Breast epithelium (tissue), 4 donors: ENCODE results near the gene GPER1. TPM values are rescaled to one million over a fixed set of nuclear protein-coding genes. Genes with fewer than 3 reads are reported as not detected.

ENCODE experiments used
- DNase-seq, 2 donors: peaks; one replicate each; pipeline ENCODE4 v3.0.0-alpha.2; 2019; ENCODE audit warnings: low spot score in 2 of 2
- H3K27ac ChIP-seq, 2 donors: fragments of 200-600 bp; sonication (generic) in 1 of 2; one replicate each; pipeline ENCODE4 v1.5.1; 2016 to 2019; ENCODE audit warnings: mild to moderate bottlenecking in 1 of 2
- H3K27me3 ChIP-seq, 2 donors: fragments of 200-600 bp; sonication (generic) in 1 of 2; one replicate each; pipeline versions ENCODE4 v1.5.1 to v1.6.0; 2017 to 2019; ENCODE audit warnings: control low read depth in 1 of 2, mild to moderate bottlenecking in 1 of 2
- H3K36me3 ChIP-seq: fragments of 200-600 bp; one replicate; pipeline ENCODE4 v1.5.1; 2019
- H3K4me1 ChIP-seq, 2 donors: fragments of 200-600 bp; sonication (generic); one replicate each; pipeline ENCODE4 v1.5.1; 2016 to 2019; ENCODE audit warnings: control low read depth in 1 of 2
- H3K4me3 ChIP-seq, 3 donors: fragments of 200-600 bp; sonication (generic); 1 replicate in 2 of 3; 2 replicates in 1 of 3; pipeline ENCODE4 v1.5.1; 2016 to 2019; ENCODE audit warnings: mild to moderate bottlenecking in 3 of 3, moderate library complexity in 2 of 3
- H3K9me3 ChIP-seq, 2 donors: fragments of 200-600 bp; sonication (generic) in 1 of 2; one replicate each; pipeline ENCODE4 v1.5.1; 2016 to 2019; ENCODE audit warnings: control low read depth in 1 of 2
- CTCF ChIP-seq, 3 donors: fragments of 450-650 bp; IDR thresholded peaks; one replicate each; pipeline ENCODE4 v1.5.1; 2016 to 2017; ENCODE audit warnings: antibody characterized with exemption in 3 of 3, mild to moderate bottlenecking in 3 of 3, moderate library complexity in 3 of 3
- POLR2A ChIP-seq: fragments of 450-650 bp; IDR thresholded peaks from one replicate; pipeline ENCODE4 v1.6.1; 2016; ENCODE audit warnings: antibody characterized with exemption, mild to moderate bottlenecking, moderate library complexity
- POLR2AphosphoS5 ChIP-seq, 3 donors: sonication (generic); formaldehyde crosslinking; IDR thresholded peaks; one replicate each; pipeline ENCODE4 v1.6.1; 2017; ENCODE audit warnings: antibody characterized with exemption in 3 of 3
- intact Hi-C: fragments of 100-400 bp; cut with DNase I; formaldehyde crosslinking; loops from one replicate; pipeline ENCODE4 v1.15.1; 2023; ENCODE audit warnings: low total_unique reads
- total RNA-seq, 3 donors: library from RNA; depleted of rRNA; stranded (reverse); fragments of >200 nt; gene quantifications; one replicate each; pipeline ENCODE4 v1.1.0, GENCODE V29; 2016

Gene GPER1
- total RNA-seq, 3 donors from 2014 or later = 2.6 to 3.3 (median 3.2) TPM

GRCh38 chr7:1120791-1121190, 32.9 kb downstream of the GPER1 start:
- Histone ChIP-seq H3K27me3 (no peaks in the 10 kb centered on the region), H3K4me1 (no peaks in the 10 kb centered on the region), H3K4me3 (no peak overlapping the region), H3K27ac (no peak overlapping the region), H3K36me3 (no peaks in the 10 kb centered on the region), H3K9me3 (no peaks in the 10 kb centered on the region)
- DNase-seq = peak in 1 of 2 donors; percentile 17
- TF ChIP-seq CTCF (IDR thresholded peaks at IDR 0.05) (no peak), POLR2A (no peak), POLR2AphosphoS5 (IDR thresholded peaks at IDR 0.05) (no peak)
- intact Hi-C loops = no loop called here

GRCh38 chr7:1121476-1121875, 33.6 kb downstream of the GPER1 start:
- Histone ChIP-seq H3K27ac (no peak overlapping the region), H3K27me3 (no peaks in the 10 kb centered on the region), H3K4me1 (no peaks in the 10 kb centered on the region), H3K9me3 (no peaks in the 10 kb centered on the region), H3K36me3 (no peaks in the 10 kb centered on the region), H3K4me3 (no peak overlapping the region)
- peak in 1 of 2 donors; percentile 9 for DNase-seq
- TF ChIP-seq CTCF (IDR thresholded peaks at IDR 0.05) (no peak), POLR2AphosphoS5 (IDR thresholded peaks at IDR 0.05) (no peak), POLR2A (no peak)
- intact Hi-C loops = no loop called here

GRCh38 chr7:1121886-1122831, 34.2 kb downstream of the GPER1 start:
- peak in 1 of 2 donors; percentile 43 for DNase-seq

GRCh38 chr7:1122832-1123501, 35.1 kb downstream of the GPER1 start:
- Histone ChIP-seq H3K27me3 (no peaks in the 10 kb centered on the region), H3K27ac (peak overlapping the region in 1 of 2 donors; percentile 73), H3K4me3 (peak overlapping the region in 2 of 3 donors; percentile 20 to 50), H3K36me3 (no peaks in the 10 kb centered on the region), H3K4me1 (no peaks in the 10 kb centered on the region), H3K9me3 (no peaks in the 10 kb centered on the region)
- intact Hi-C loops = no loop called here
- DNase-seq = peak in 1 of 2 donors; percentile 48
- TF ChIP-seq CTCF (IDR thresholded peaks at IDR 0.05) (no peak), POLR2A (no peak), POLR2AphosphoS5 (IDR thresholded peaks at IDR 0.05) (no peak)

More at GRCh38 chr7:1121886-1122831, 34.2 kb downstream of the GPER1 start:
- Histone ChIP-seq H3K36me3 (no peaks in the 10 kb centered on the region), H3K4me1 (no peaks in the 10 kb centered on the region), H3K4me3 (no peak overlapping the region), H3K9me3 (no peaks in the 10 kb centered on the region), H3K27me3 (no peaks in the 10 kb centered on the region), H3K27ac (peak overlapping the region in 1 of 2 donors; percentile 73)
- TF ChIP-seq POLR2AphosphoS5 (IDR thresholded peaks at IDR 0.05) (no peak), CTCF (IDR thresholded peaks at IDR 0.05) (no peak), POLR2A (no peak)
- intact Hi-C loops = no loop called here

DNA sequence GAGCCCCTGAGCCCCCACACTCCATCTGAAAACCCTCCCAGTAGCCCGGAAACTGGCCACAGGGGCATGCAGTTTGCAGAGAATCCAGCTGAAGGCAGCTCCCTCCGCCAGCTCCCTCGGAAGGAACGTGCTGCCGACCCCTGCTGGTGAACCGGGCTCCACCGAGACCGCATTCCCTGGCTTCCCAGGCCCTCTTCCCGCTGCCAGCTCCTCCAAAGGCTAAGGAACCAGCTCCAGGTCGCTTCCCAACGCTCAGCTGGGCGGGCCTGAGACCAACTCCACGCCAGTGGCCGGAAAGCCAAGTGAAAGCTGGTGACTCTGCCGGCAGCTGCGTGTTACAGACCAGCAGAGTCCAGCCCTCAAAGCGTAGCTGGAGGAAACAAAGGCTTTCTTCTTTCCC, 35.8 kb downstream of the GPER1 start:
- DNase-seq = peak in 1 of 2 donors; percentile 55
- Histone ChIP-seq H3K36me3 (no peaks in the 10 kb centered on the region), H3K4me3 (peak overlapping the region; percentile 20 to 50 (median 30)), H3K9me3 (no peaks in the 10 kb centered on the region), H3K4me1 (no peaks in the 10 kb centered on the region), H3K27me3 (no peaks in the 10 kb centered on the region), H3K27ac (peak overlapping the region in 1 of 2 donors; percentile 70)
- no peak for TF ChIP-seq POLR2A
- peak in 2 of 3 donors; percentile 19 to 22 for TF ChIP-seq POLR2AphosphoS5 (IDR thresholded peaks at IDR 0.05)
- TF ChIP-seq CTCF (IDR thresholded peaks at IDR 0.05) = peak in 1 of 3 donors; percentile 49
- intact Hi-C loops = no loop called here
